DND-41 (cell line): Measurements from ENCODE around the gene MRPL39.

Experiments
- ATAC-seq: fragments of 200-7000 bp; cut with Tn5 transposase; 3 replicates; pipeline ENCODE4 v1.9.1; 2021; ENCODE audit warnings: low read depth; ENCODE audit not compliant: insufficient read depth
- DNase-seq: peaks from one replicate; pipeline ENCODE4 v3.0.0-alpha.2; 2020
- H2AFZ ChIP-seq: 2 replicates; pipeline ENCODE4 v1.6.0; 2012; ENCODE audit warnings: low read depth, low read length
- H3K27ac ChIP-seq: 2 replicates; pipeline ENCODE4 v1.5.1; 2012; ENCODE audit warnings: low read length, inconsistent platforms
- H3K27me3 ChIP-seq: fragments of 200-600 bp; sonication (generic); 2 replicates; pipeline ENCODE4 v1.6.0; 2012; ENCODE audit warnings: low read length, mild to moderate bottlenecking, inconsistent platforms; ENCODE audit not compliant: insufficient read depth, poor library complexity
- H3K36me3 ChIP-seq: 2 replicates; pipeline ENCODE4 v1.5.1; 2012; ENCODE audit warnings: low read length, inconsistent platforms; ENCODE audit not compliant: insufficient read depth
- H3K4me1 ChIP-seq: 2 replicates; pipeline ENCODE4 v1.5.1; 2012; ENCODE audit warnings: mild to moderate bottlenecking, low read length; ENCODE audit not compliant: insufficient read depth
- H3K4me2 ChIP-seq: 2 replicates; pipeline ENCODE4 v1.6.0; 2012; ENCODE audit warnings: mild to moderate bottlenecking, moderate library complexity, low read length, inconsistent platforms; ENCODE audit not compliant: insufficient read depth
- H3K4me3 ChIP-seq, 2 experiments: fragments of 200-600 bp in 1 of 2; shearing (Covaris generic) in 1 of 2; 2 replicates each; pipeline ENCODE4 v1.5.1; 2012 to 2016; ENCODE audit warnings: inconsistent platforms in 2 of 2, low read length in 2 of 2, mild to moderate bottlenecking in 2 of 2, low read depth in 1 of 2, moderate library complexity in 1 of 2
- H3K79me2 ChIP-seq: 2 replicates; pipeline ENCODE4 v1.6.0; 2012; ENCODE audit warnings: low read length, inconsistent platforms; ENCODE audit not compliant: insufficient read depth
- H3K9ac ChIP-seq: 2 replicates; pipeline ENCODE4 v1.6.0; 2012; ENCODE audit warnings: low read depth, mild to moderate bottlenecking, inconsistent platforms, low read length, moderate library complexity
- H3K9me3 ChIP-seq: 2 replicates; pipeline ENCODE4 v1.5.1; 2012; ENCODE audit warnings: low read length, moderate library complexity, mild to moderate bottlenecking, inconsistent platforms; ENCODE audit not compliant: insufficient read depth, severe bottlenecking
- H4K20me1 ChIP-seq: 2 replicates; pipeline ENCODE4 v1.6.0; 2012; ENCODE audit warnings: low read length; ENCODE audit not compliant: insufficient read depth
- CTCF ChIP-seq: IDR thresholded peaks from 2 replicates; pipeline ENCODE4 v1.5.1; 2012; ENCODE audit warnings: borderline replicate concordance, low read length, moderate library complexity, mild to moderate bottlenecking; ENCODE audit not compliant: poor library complexity, severe bottlenecking; ENCODE audit errors: extremely low read depth
- EZH2 ChIP-seq: IDR thresholded peaks from 3 replicates; pipeline ENCODE4 v1.6.1; 2012; ENCODE audit warnings: borderline replicate concordance, low read depth, mild to moderate bottlenecking, moderate library complexity, low read length, inconsistent platforms; ENCODE audit not compliant: severe bottlenecking

The MRPL39 gene

GRCh38 chr21:25579226-25580013 is 27.9 kb downstream of the MRPL39 start:
- ATAC-seq = no peak
- no peak overlapping the region for H3K4me3 ChIP-seq
- H3K27me3 ChIP-seq = no peaks in the 10 kb centered on the region
- peaks cover 5% of the 10 kb centered on the region for H3K4me1 ChIP-seq
- peaks cover 14% of the 10 kb centered on the region for H3K79me2 ChIP-seq
- no peak overlapping the region for H2AFZ ChIP-seq
- H3K9me3 ChIP-seq = no peaks in the 10 kb centered on the region
- H3K9ac ChIP-seq = no peak overlapping the region
- H3K36me3 ChIP-seq = peaks cover 49% of the 10 kb centered on the region
- peaks cover 6% of the 10 kb centered on the region; the same call in 1 of the 2 replicates for H4K20me1 ChIP-seq
- no peak for DNase-seq
- TF ChIP-seq EZH2 = no peak
- TF ChIP-seq CTCF = no peak
- H3K27ac ChIP-seq = no peak overlapping the region
- H3K4me2 ChIP-seq = no peak overlapping the region

GRCh38 chr21:25578056-25578961 is 29.0 kb downstream of the MRPL39 start:
- Histone ChIP-seq H4K20me1 (peaks cover 6% of the 10 kb centered on the region; the same call in 1 of the 2 replicates), H3K27me3 (no peaks in the 10 kb centered on the region), H3K79me2 (peaks cover 16% of the 10 kb centered on the region), H3K27ac (0 out of 2 replicates have a peak overlapping the region, but pooled peaks have one; percentile 8), H3K36me3 (peaks cover 49% of the 10 kb centered on the region), H3K4me1 (peaks cover 16% of the 10 kb centered on the region), H3K9me3 (no peaks in the 10 kb centered on the region), H3K4me3 (no peak overlapping the region), H3K9ac (no peak overlapping the region), H2AFZ (no peak overlapping the region), H3K4me2 (no peak overlapping the region)
- no peak for TF ChIP-seq CTCF
- no peak for TF ChIP-seq EZH2
- DNase-seq (no peak), ATAC-seq (no peak)

- no peak overlapping the region for H2AFZ ChIP-seq
- H3K4me3 ChIP-seq = no peak overlapping the region
- no peaks in the 10 kb centered on the region for H3K9me3 ChIP-seq
- H3K27ac ChIP-seq = no peak overlapping the region
- no peak overlapping the region for H3K9ac ChIP-seq
- no peak for ATAC-seq
- H3K4me2 ChIP-seq = no peak overlapping the region
- H3K36me3 ChIP-seq = peaks cover 42% of the 10 kb centered on the region
- peaks cover 17% of the 10 kb centered on the region for H3K79me2 ChIP-seq
- no peaks in the 10 kb centered on the region for H3K27me3 ChIP-seq
- H4K20me1 ChIP-seq = peaks cover 6% of the 10 kb centered on the region; the same call in 1 of the 2 replicates
- TF ChIP-seq EZH2 (no peak), CTCF (no peak)
- no peak for DNase-seq
- H3K4me1 ChIP-seq = peaks cover 24% of the 10 kb centered on the region
Measured at GRCh38 chr21:25577424-25578055, 29.7 kb downstream of the MRPL39 start.
